Measurements from ENCODE around the gene TNC. TPM values are rescaled to one million over a fixed set of nuclear protein-coding genes. Genes with fewer than 3 reads are reported as not detected.

TNC gene
- total RNA-seq, 1 donor from 2014 or later, result 52.9 TPM

DNA sequence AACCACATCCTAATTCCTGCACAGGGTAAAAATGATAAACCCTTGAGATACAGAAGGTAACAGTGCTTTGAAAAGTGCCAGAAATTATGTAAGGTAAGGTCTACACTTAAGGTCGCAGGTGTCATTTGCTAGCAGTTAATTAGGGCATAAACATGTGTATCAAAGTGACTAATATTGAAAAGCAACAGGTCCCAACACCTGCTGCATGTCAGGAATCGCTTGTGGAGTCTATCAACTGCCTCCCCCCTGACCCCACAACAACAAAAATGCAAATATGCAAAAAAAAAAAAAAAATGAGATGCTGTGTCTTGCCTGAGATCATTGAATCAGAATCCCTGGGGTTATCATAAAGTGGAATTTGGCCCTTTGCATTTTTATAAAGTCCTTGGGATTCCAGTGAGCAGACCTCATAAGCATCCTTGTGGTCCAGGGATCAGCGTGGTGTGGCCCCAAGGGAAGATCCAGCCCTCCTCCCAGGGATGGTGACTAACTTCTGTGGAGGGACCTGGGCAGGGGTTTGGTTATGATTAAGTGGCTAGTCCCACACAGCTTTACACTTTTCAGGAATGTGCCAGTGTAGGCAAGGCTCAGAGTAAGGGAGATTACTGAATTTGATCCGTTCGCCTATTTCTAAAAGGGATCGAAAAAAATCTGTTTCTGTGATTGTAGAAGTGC, 95.1 kb downstream of the TNC start:
- Histone ChIP-seq H3K4me3 (no peak overlapping the region), H3K9me3 (no peaks in the 10 kb centered on the region), H3K36me3 (no peaks in the 10 kb centered on the region), H3K27me3 (no peaks in the 10 kb centered on the region), H3K4me1 (peaks cover 7% of the 10 kb centered on the region), H3K27ac (no peak overlapping the region)
- ATAC-seq (no peak), DNase-seq (no peak)
- TF ChIP-seq CTCF (IDR thresholded peaks at IDR 0.05), result no peak
- intact Hi-C loops (cut with DNase I), result no loop called here

GRCh38 chr9:115018547-115019435, 99.2 kb downstream of the TNC start:
- Histone ChIP-seq H3K4me3 (no peak overlapping the region), H3K36me3 (no peaks in the 10 kb centered on the region), H3K4me1 (peaks cover 7% of the 10 kb centered on the region), H3K9me3 (no peaks in the 10 kb centered on the region), H3K27me3 (no peaks in the 10 kb centered on the region), H3K27ac (peak overlapping the region; percentile 28)
- intact Hi-C loops (cut with DNase I), result no loop called here
- TF ChIP-seq CTCF (IDR thresholded peaks at IDR 0.05), result no peak
- ATAC-seq (no peak), DNase-seq (no peak)

- peaks cover 7% of the 10 kb centered on the region for H3K4me1 ChIP-seq
- H3K27me3 ChIP-seq, result no peaks in the 10 kb centered on the region
- no peak for TF ChIP-seq CTCF (IDR thresholded peaks at IDR 0.05)
- H3K4me3 ChIP-seq, result no peak overlapping the region
- H3K36me3 ChIP-seq, result no peaks in the 10 kb centered on the region
- DNase-seq (no peak), ATAC-seq (peak; percentile 68)
- no peak overlapping the region for H3K27ac ChIP-seq
- no peaks in the 10 kb centered on the region for H3K9me3 ChIP-seq
- intact Hi-C loops (cut with DNase I), result no loop called here
Measured at GRCh38 chr9:115016344-115016743, 101.6 kb downstream of the TNC start.

GRCh38 chr9:115015018-115015635, 102.8 kb downstream of the TNC start:
- no peaks in the 10 kb centered on the region for H3K9me3 ChIP-seq
- ATAC-seq (peak; percentile 66), DNase-seq (no peak)
- H3K27ac ChIP-seq, result no peak overlapping the region
- H3K4me1 ChIP-seq, result peaks cover 7% of the 10 kb centered on the region
- H3K36me3 ChIP-seq, result no peaks in the 10 kb centered on the region
- TF ChIP-seq CTCF (IDR thresholded peaks at IDR 0.05), result peak; percentile 60
- no peak overlapping the region for H3K4me3 ChIP-seq
- intact Hi-C loops (cut with DNase I), result no loop called here
- H3K27me3 ChIP-seq, result no peaks in the 10 kb centered on the region

GRCh38 chr9:115014438-115014837, 103.5 kb downstream of the TNC start:
- H3K27ac ChIP-seq, result no peak overlapping the region
- ATAC-seq, result no peak
- no peaks in the 10 kb centered on the region for H3K36me3 ChIP-seq
- TF ChIP-seq CTCF (IDR thresholded peaks at IDR 0.05), result no peak
- no peak for DNase-seq
- H3K9me3 ChIP-seq, result no peaks in the 10 kb centered on the region
- intact Hi-C loops (cut with DNase I), result no loop called here
- H3K27me3 ChIP-seq, result no peaks in the 10 kb centered on the region
- H3K4me3 ChIP-seq, result no peak overlapping the region
- H3K4me1 ChIP-seq, result peaks cover 4% of the 10 kb centered on the region

Measured in upper lobe of right lung (tissue), 1 donor.